Endodermal cell (in vitro differentiated cells): ENCODE measurements around the gene ANKRD37. TPM values are rescaled to one million over a fixed set of nuclear protein-coding genes. Genes with fewer than 3 reads are reported as not detected.

Experiments used
- DNase-seq: peaks from one replicate; pipeline ENCODE4 v3.0.0-alpha.2; 2017
- H3K27ac ChIP-seq: 2 replicates; pipeline ENCODE4 v1.5.1; 2013; ENCODE audit warnings: mild to moderate bottlenecking, low read depth, low read length, moderate library complexity
- H3K27me3 ChIP-seq: 2 replicates; pipeline ENCODE4 v1.6.1; 2013; ENCODE audit warnings: mild to moderate bottlenecking, low read length, moderate library complexity; ENCODE audit not compliant: insufficient read depth, control insufficient read depth, poor library complexity, severe bottlenecking
- H3K36me3 ChIP-seq: 2 replicates; pipeline ENCODE4 v1.7.0; 2013; ENCODE audit warnings: mild to moderate bottlenecking, low read length, moderate library complexity; ENCODE audit not compliant: control insufficient read depth, insufficient read depth
- H3K4me1 ChIP-seq: one replicate; pipeline ENCODE4 v1.7.0; 2013; ENCODE audit warnings: low read length; ENCODE audit not compliant: control insufficient read depth, insufficient read depth
- H3K4me3 ChIP-seq: 2 replicates; pipeline ENCODE4 v1.5.1; 2013; ENCODE audit warnings: mild to moderate bottlenecking, low read length, moderate library complexity
- H3K9ac ChIP-seq: 2 replicates; pipeline ENCODE4 v1.6.1; 2013; ENCODE audit warnings: mild to moderate bottlenecking, low read length, moderate library complexity; ENCODE audit not compliant: poor library complexity, severe bottlenecking; ENCODE audit errors: extremely low read depth
- H3K9me3 ChIP-seq: 2 replicates; pipeline ENCODE4 v1.6.1; 2013; ENCODE audit warnings: mild to moderate bottlenecking, low read length, moderate library complexity; ENCODE audit not compliant: control insufficient read depth
- H3K27ac Mint-ChIP-seq: 2 replicates; pipeline ENCODE4 v1.8.0; 2020; ENCODE audit warnings: mixed read lengths
- H3K27me3 Mint-ChIP-seq: 2 replicates; pipeline ENCODE4 v1.8.0; 2021; ENCODE audit warnings: mild to moderate bottlenecking, mixed read lengths; ENCODE audit not compliant: insufficient read depth
- H3K36me3 Mint-ChIP-seq: 2 replicates; pipeline ENCODE4 v1.8.0; 2020; ENCODE audit warnings: low read depth, mixed read lengths
- H3K4me1 Mint-ChIP-seq: 2 replicates; pipeline ENCODE4 v1.8.0; 2020; ENCODE audit warnings: mixed read lengths
- H3K4me3 Mint-ChIP-seq: 2 replicates; pipeline ENCODE4 v1.8.0; 2020; ENCODE audit warnings: mild to moderate bottlenecking, moderate library complexity, mixed read lengths
- H3K9me3 Mint-ChIP-seq: 2 replicates; pipeline ENCODE4 v1.8.0; 2020; ENCODE audit warnings: mild to moderate bottlenecking, mixed read lengths
- CTCF ChIP-seq: fragments of 200-600 bp; sonication (generic); conservative IDR thresholded peaks from 2 replicates; pipeline ENCODE4 v1.5.0; 2021; ENCODE audit warnings: antibody characterized with exemption, mild to moderate bottlenecking
- WGBS, 2 experiments: methylation state at CpG; one replicate each; pipeline versions ENCODE4 v1.1.5 to v1.1.7; 2013; ENCODE audit warnings: missing lambda C conversion rate in 2 of 2, mixed read lengths in 1 of 2; ENCODE audit not compliant: insufficient coverage in 1 of 2, insufficient read length in 1 of 2; 5-methylcytosine and 5-hydroxymethylcytosine counted together
- total RNA-seq, 2 donors: library from RNA; stranded (reverse); fragmentation: NEBNext Ultra II Directional in 1 of 2; extraction: Animal tissue kit (Norgen Biotek cat#: 25700) in 1 of 2; gene quantifications; 2 replicates in 1 of 2; 3 replicates in 1 of 2; pipeline ENCODE4 v1.2.1, GENCODE V29; 2021

Gene ANKRD37
- total RNA-seq, 2 donors from 2014 or later = 0.95 to 1.3 TPM

GRCh38 chr4:185435466-185435865 is 38.8 kb downstream of the ANKRD37 start:
- Histone ChIP-seq H3K4me3 (no peak overlapping the region), H3K27me3 (no peaks in the 10 kb centered on the region), H3K9ac (no peak overlapping the region), H3K27ac (no peak overlapping the region), H3K9me3 (no peaks in the 10 kb centered on the region), H3K36me3 (no peaks in the 10 kb centered on the region), H3K4me1 (no peaks in the 10 kb centered on the region)
- Mint-ChIP-seq H3K4me3 (no peak overlapping the region), H3K4me1 (no peaks in the 10 kb centered on the region), H3K27me3 (no peaks in the 10 kb centered on the region), H3K36me3 (no peaks in the 10 kb centered on the region), H3K9me3 (no peaks in the 10 kb centered on the region), H3K27ac (no peak overlapping the region)
- no peak for TF ChIP-seq CTCF
- DNase-seq = no peak

GRCh38 chr4:185437809-185438208 is 41.2 kb downstream of the ANKRD37 start:
- no peak overlapping the region for H3K4me3 Mint-ChIP-seq
- Histone ChIP-seq H3K27ac (no peak overlapping the region), H3K36me3 (no peaks in the 10 kb centered on the region), H3K9ac (no peak overlapping the region), H3K4me3 (no peak overlapping the region), H3K9me3 (no peaks in the 10 kb centered on the region), H3K4me1 (no peaks in the 10 kb centered on the region), H3K27me3 (no peaks in the 10 kb centered on the region)
- DNase-seq = no peak
- no peaks in the 10 kb centered on the region for H3K36me3 Mint-ChIP-seq
- H3K27me3 Mint-ChIP-seq = no peaks in the 10 kb centered on the region
- no peaks in the 10 kb centered on the region for H3K4me1 Mint-ChIP-seq
- no peaks in the 10 kb centered on the region for H3K9me3 Mint-ChIP-seq
- no peak overlapping the region for H3K27ac Mint-ChIP-seq
- no peak for TF ChIP-seq CTCF

GRCh38 chr4:185441479-185441878 is 44.8 kb downstream of the ANKRD37 start:
- Mint-ChIP-seq H3K36me3 (no peaks in the 10 kb centered on the region), H3K4me3 (no peak overlapping the region), H3K4me1 (no peaks in the 10 kb centered on the region), H3K27me3 (no peaks in the 10 kb centered on the region), H3K9me3 (no peaks in the 10 kb centered on the region), H3K27ac (no peak overlapping the region)
- no peak for DNase-seq
- Histone ChIP-seq H3K4me3 (no peak overlapping the region), H3K4me1 (no peaks in the 10 kb centered on the region), H3K27me3 (no peaks in the 10 kb centered on the region), H3K36me3 (no peaks in the 10 kb centered on the region), H3K27ac (no peak overlapping the region), H3K9ac (no peak overlapping the region), H3K9me3 (no peaks in the 10 kb centered on the region)
- no peak for TF ChIP-seq CTCF
- WGBS, 2 experiments = 77% methylated on average over 1 of the region's 2 CpGs; no CpG with 5 or more reads in 1 of the 2 experiments
